PC-9 (cell line): ENCODE measurements around the gene MROH9.

ENCODE experiments used
- EZH2 ChIP-seq: fragments of 200-600 bp; sonication (generic); IDR thresholded peaks from 2 replicates; pipeline ENCODE4 v1.8.0; 2017; ENCODE audit warnings: antibody characterized with exemption, low read depth
- TF ChIP-seq, protein P1 (sequence below): fragments of 200-600 bp; sonication (generic); conservative IDR thresholded peaks from 2 replicates; pipeline ENCODE4 v1.6.1; 2017; ENCODE audit warnings: mixed run types, antibody characterized with exemption, mild to moderate bottlenecking, moderate library complexity

DNA sequence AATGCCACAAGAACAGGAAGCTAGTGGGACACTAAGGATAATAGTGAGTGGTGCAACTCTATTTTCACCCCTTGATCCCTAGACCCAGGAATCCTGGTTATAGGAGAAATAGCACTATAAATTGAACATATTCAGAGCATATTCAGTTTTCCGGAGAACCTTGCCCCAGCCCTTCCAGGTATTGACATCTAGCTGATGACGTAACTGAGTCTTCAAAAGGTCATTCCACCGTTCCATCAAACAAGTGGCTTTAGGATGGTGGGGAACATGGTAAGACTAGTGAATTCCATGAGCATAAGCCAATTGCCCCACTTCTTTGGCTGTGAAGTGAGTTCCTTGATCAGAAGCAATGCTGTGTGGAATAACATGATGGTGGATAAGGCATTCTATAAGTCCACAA is 2.9 kb downstream of the MROH9 start:
- TF ChIP-seq, protein P1, sequence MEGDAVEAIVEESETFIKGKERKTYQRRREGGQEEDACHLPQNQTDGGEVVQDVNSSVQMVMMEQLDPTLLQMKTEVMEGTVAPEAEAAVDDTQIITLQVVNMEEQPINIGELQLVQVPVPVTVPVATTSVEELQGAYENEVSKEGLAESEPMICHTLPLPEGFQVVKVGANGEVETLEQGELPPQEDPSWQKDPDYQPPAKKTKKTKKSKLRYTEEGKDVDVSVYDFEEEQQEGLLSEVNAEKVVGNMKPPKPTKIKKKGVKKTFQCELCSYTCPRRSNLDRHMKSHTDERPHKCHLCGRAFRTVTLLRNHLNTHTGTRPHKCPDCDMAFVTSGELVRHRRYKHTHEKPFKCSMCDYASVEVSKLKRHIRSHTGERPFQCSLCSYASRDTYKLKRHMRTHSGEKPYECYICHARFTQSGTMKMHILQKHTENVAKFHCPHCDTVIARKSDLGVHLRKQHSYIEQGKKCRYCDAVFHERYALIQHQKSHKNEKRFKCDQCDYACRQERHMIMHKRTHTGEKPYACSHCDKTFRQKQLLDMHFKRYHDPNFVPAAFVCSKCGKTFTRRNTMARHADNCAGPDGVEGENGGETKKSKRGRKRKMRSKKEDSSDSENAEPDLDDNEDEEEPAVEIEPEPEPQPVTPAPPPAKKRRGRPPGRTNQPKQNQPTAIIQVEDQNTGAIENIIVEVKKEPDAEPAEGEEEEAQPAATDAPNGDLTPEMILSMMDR = no peak
- no peak for TF ChIP-seq EZH2
